OCI-LY1 (cell line): Measurements from ENCODE around the gene TMEM200A.

Source experiments
- CTCF ChIP-seq: fragments of 200-600 bp; sonication (generic), shearing (Covaris generic); IDR thresholded peaks from 2 replicates; pipeline ENCODE4 v1.5.1; 2017; ENCODE audit warnings: mild to moderate bottlenecking, antibody characterized with exemption, low read length, moderate library complexity, mixed read lengths
- EZH2 ChIP-seq: fragments of 200-600 bp; sonication (generic), shearing (Covaris generic); IDR thresholded peaks from 2 replicates; pipeline ENCODE4 v1.8.0; 2017; ENCODE audit warnings: borderline replicate concordance, mixed run types, mild to moderate bottlenecking, antibody characterized with exemption, low read length, moderate library complexity, mixed read lengths

DNA sequence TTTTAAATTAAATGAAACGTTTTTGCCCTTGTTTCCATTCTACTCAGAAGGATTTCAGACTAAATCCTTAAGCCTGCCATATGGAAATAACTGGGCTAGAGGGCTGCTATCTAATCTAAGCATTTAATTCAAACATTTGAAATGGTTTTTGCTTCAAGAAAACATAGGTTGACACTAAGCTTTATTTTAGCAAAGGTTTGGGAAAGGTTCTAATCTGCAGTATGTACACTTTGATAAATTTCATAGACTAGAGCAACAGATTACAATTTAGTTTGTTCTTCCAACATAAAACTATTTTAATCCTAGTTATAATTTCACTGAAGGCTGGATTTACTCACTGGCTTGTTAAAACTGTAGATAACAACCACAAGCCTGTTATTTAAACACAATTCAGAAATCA lies 72.1 kb downstream of the TMEM200A start:
- TF ChIP-seq EZH2 (no peak), CTCF (no peak)
